H9 (cell line): Measurements from ENCODE around the gene MRM2. TPM values are rescaled to one million over a fixed set of nuclear protein-coding genes. Genes with fewer than 3 reads are reported as not detected.

Experiments used
- DNase-seq: peaks from one replicate; pipeline ENCODE4 v3.0.0-alpha.2; 2017
- H2AFZ ChIP-seq: one replicate; pipeline ENCODE4 v1.6.1; 2013; ENCODE audit warnings: mild to moderate bottlenecking, low read length, control low read depth, moderate library complexity
- H2AK5ac ChIP-seq: 2 replicates; pipeline ENCODE4 v1.6.1; 2013; ENCODE audit warnings: low read length, control low read depth, mixed read lengths; ENCODE audit not compliant: insufficient read length
- H2BK120ac ChIP-seq: one replicate; pipeline ENCODE4 v1.6.1; 2013; ENCODE audit warnings: low read depth, mild to moderate bottlenecking, low read length, control low read depth, inconsistent platforms; ENCODE audit not compliant: poor library complexity, severe bottlenecking
- H2BK12ac ChIP-seq: 2 replicates; pipeline ENCODE4 v1.6.1; 2013; ENCODE audit warnings: low read length, control low read depth, mixed read lengths, low read depth; ENCODE audit not compliant: insufficient read length
- H2BK15ac ChIP-seq: 2 replicates; pipeline ENCODE4 v1.6.1; 2013; ENCODE audit warnings: low read depth, low read length, control low read depth
- H2BK20ac ChIP-seq: one replicate; pipeline ENCODE4 v1.6.1; 2013; ENCODE audit warnings: low read depth, mild to moderate bottlenecking, low read length, control low read depth, inconsistent platforms; ENCODE audit not compliant: poor library complexity, severe bottlenecking
- H2BK5ac ChIP-seq: 2 replicates; pipeline ENCODE4 v1.6.1; 2013; ENCODE audit warnings: low read length, control low read depth, mixed read lengths; ENCODE audit not compliant: insufficient read length
- H3K14ac ChIP-seq: 2 replicates; pipeline ENCODE4 v1.6.1; 2013; ENCODE audit warnings: low read length, control low read depth; ENCODE audit not compliant: insufficient read depth
- H3K18ac ChIP-seq: 2 replicates; pipeline ENCODE4 v1.6.1; 2013; ENCODE audit warnings: low read depth, mild to moderate bottlenecking, mixed read lengths, low read length, control low read depth; ENCODE audit not compliant: insufficient read length
- H3K23ac ChIP-seq: 2 replicates; pipeline ENCODE4 v1.6.1; 2013; ENCODE audit warnings: low read length, control low read depth, mixed read lengths, low read depth; ENCODE audit not compliant: insufficient read length
- H3K23me2 ChIP-seq: 2 replicates; pipeline ENCODE4 v1.6.1; 2013; ENCODE audit warnings: low read depth, mild to moderate bottlenecking, mixed read lengths, low read length, control low read depth; ENCODE audit not compliant: insufficient read length, poor library complexity, severe bottlenecking
- H3K27ac ChIP-seq: 2 replicates; pipeline ENCODE4 v1.5.1; 2013; ENCODE audit warnings: low read length, control low read depth, mixed read lengths, low read depth; ENCODE audit not compliant: insufficient read length
- H3K27me3 ChIP-seq: 2 replicates; pipeline ENCODE4 v1.6.1; 2013; ENCODE audit warnings: low read length, control low read depth, inconsistent platforms; ENCODE audit not compliant: insufficient read depth
- H3K4ac ChIP-seq: 2 replicates; pipeline ENCODE4 v1.6.1; 2013; ENCODE audit warnings: low read depth, mild to moderate bottlenecking, control low read depth, inconsistent platforms, low read length, moderate library complexity
- H3K4me1 ChIP-seq: 2 replicates; pipeline ENCODE4 v1.6.1; 2013; ENCODE audit warnings: low read length, control low read depth, inconsistent platforms; ENCODE audit not compliant: insufficient read depth
- H3K4me2 ChIP-seq: 2 replicates; pipeline ENCODE4 v1.6.1; 2013; ENCODE audit warnings: low read length, control low read depth, mixed read lengths; ENCODE audit not compliant: insufficient read length, insufficient read depth
- H3K56ac ChIP-seq: 2 replicates; pipeline ENCODE4 v1.6.1; 2013; ENCODE audit warnings: low read depth, mild to moderate bottlenecking, mixed read lengths, low read length, control low read depth; ENCODE audit not compliant: insufficient read length
- H3K79me1 ChIP-seq: 2 replicates; pipeline ENCODE4 v1.6.1; 2013; ENCODE audit warnings: low read depth, mild to moderate bottlenecking, moderate library complexity, low read length, control low read depth, inconsistent platforms; ENCODE audit not compliant: insufficient read depth, poor library complexity, severe bottlenecking
- H3K79me2 ChIP-seq: 2 replicates; pipeline ENCODE4 v1.6.1; 2013; ENCODE audit warnings: low read length, control low read depth, inconsistent platforms; ENCODE audit not compliant: insufficient read depth
- H3K9ac ChIP-seq: 2 replicates; pipeline ENCODE4 v1.6.1; 2013; ENCODE audit warnings: low read length, control low read depth, mixed read lengths; ENCODE audit not compliant: insufficient read length; ENCODE audit errors: extremely low read depth
- H3K9me3 ChIP-seq: one replicate; pipeline ENCODE4 v1.6.1; 2013; ENCODE audit warnings: low read depth, low read length, inconsistent platforms; ENCODE audit not compliant: control insufficient read depth
- H3T11ph ChIP-seq: one replicate; pipeline ENCODE4 v1.6.1; 2013; ENCODE audit warnings: mild to moderate bottlenecking, low read length, control low read depth, inconsistent platforms
- H4K20me1 ChIP-seq: one replicate; pipeline ENCODE4 v1.6.1; 2013; ENCODE audit not compliant: control insufficient read depth, insufficient read length, insufficient read depth
- H4K5ac ChIP-seq: 2 replicates; pipeline ENCODE4 v1.6.1; 2013; ENCODE audit warnings: low read depth, mild to moderate bottlenecking, mixed read lengths, low read length, control low read depth; ENCODE audit not compliant: insufficient read length
- H4K8ac ChIP-seq: replicated peaks from 2 replicates; pipeline ENCODE4 v1.6.1; 2013; ENCODE audit warnings: low read length, control low read depth, mixed read lengths, low read depth; ENCODE audit not compliant: insufficient read length
- H4K91ac ChIP-seq: 2 replicates; pipeline ENCODE4 v1.6.1; 2013; ENCODE audit warnings: low read depth, mild to moderate bottlenecking, moderate library complexity, mixed read lengths, low read length, control low read depth; ENCODE audit not compliant: insufficient read length
- H3K27ac Mint-ChIP-seq, 3 experiments: 2 replicates in 2 of 3; 3 replicates in 1 of 3; pipeline ENCODE4 v1.8.0; 2020 to 2021; ENCODE audit warnings: mixed read lengths in 3 of 3, mild to moderate bottlenecking in 1 of 3, moderate library complexity in 1 of 3
- H3K27me3 Mint-ChIP-seq: 2 replicates; pipeline ENCODE4 v1.8.0; 2021; ENCODE audit warnings: low read depth, mild to moderate bottlenecking, moderate library complexity, mixed read lengths
- H3K36me3 Mint-ChIP-seq, 3 experiments: 2 replicates in 2 of 3; 3 replicates in 1 of 3; pipeline ENCODE4 v1.8.0; 2020 to 2021; ENCODE audit warnings: low read depth in 3 of 3, mixed read lengths in 3 of 3; ENCODE audit not compliant: insufficient read depth in 1 of 3
- H3K4me1 Mint-ChIP-seq, 2 experiments: 2 replicates each; pipeline ENCODE4 v1.8.0; 2020; ENCODE audit warnings: mixed read lengths in 2 of 2
- H3K4me3 Mint-ChIP-seq, 2 experiments: 2 replicates in 1 of 2; 3 replicates in 1 of 2; pipeline ENCODE4 v1.8.0; 2020 to 2021; ENCODE audit warnings: mild to moderate bottlenecking in 2 of 2, mixed read lengths in 2 of 2, moderate library complexity in 1 of 2
- H3K9me3 Mint-ChIP-seq, 2 experiments: 2 replicates in 1 of 2; 3 replicates in 1 of 2; pipeline ENCODE4 v1.8.0; 2020; ENCODE audit warnings: mild to moderate bottlenecking in 2 of 2, mixed read lengths in 2 of 2, moderate library complexity in 1 of 2
- CTCF ChIP-seq: fragments of 200-600 bp; sonication (generic); conservative IDR thresholded peaks from 3 replicates; pipeline ENCODE4 v1.8.0; 2021; ENCODE audit warnings: antibody characterized with exemption, mild to moderate bottlenecking
- WGBS: extraction: QIAGEN DNeasy Blood & Tissue Kit; methylation state at CpG from one replicate; pipeline ENCODE4 v1.1.7; 2013; ENCODE audit warnings: missing lambda C conversion rate, low lambda C conversion rate, mixed read lengths; ENCODE audit not compliant: insufficient read length; ENCODE audit errors: extremely low coverage; 5-methylcytosine and 5-hydroxymethylcytosine counted together
- total RNA-seq: library from RNA; stranded (reverse); gene quantifications from 2 replicates; pipeline ENCODE4 v1.2.1, GENCODE V29; 2021

The MRM2 gene
- total RNA-seq, 1 experiment from 2014 or later = 59.0 TPM

GRCh38 chr7:2212906-2213305 lies 29.1 kb downstream of the MRM2 start:
- H3K23me2 ChIP-seq = no peaks in the 10 kb centered on the region
- H2AK5ac ChIP-seq = no peak overlapping the region
- no peak overlapping the region for H4K8ac ChIP-seq
- Mint-ChIP-seq H3K4me3 (no peak overlapping the region), H3K9me3 (peaks cover 1 to 5% of the 10 kb centered on the region in 2 experiments; a peak in 3 of 5 replicates), H3K27ac (no peak overlapping the region), H3K27me3 (no peaks in the 10 kb centered on the region; the same call in 1 of the 2 replicates), H3K36me3 (peaks cover 59 to 84% (median 84%) of the 10 kb centered on the region in 3 experiments), H3K4me1 (no peaks in the 10 kb centered on the region)
- H2BK15ac ChIP-seq = no peak overlapping the region
- no peak overlapping the region for H2AFZ ChIP-seq
- no peak overlapping the region for H2BK20ac ChIP-seq
- no peak overlapping the region for H3K14ac ChIP-seq
- H3T11ph ChIP-seq = no peak overlapping the region
- H2BK12ac ChIP-seq = no peak overlapping the region
- H3K27ac ChIP-seq = no peak overlapping the region
- no peak overlapping the region for H3K9ac ChIP-seq
- no peaks in the 10 kb centered on the region for H3K79me2 ChIP-seq
- no peak for DNase-seq
- H2BK120ac ChIP-seq = no peak overlapping the region
- H4K91ac ChIP-seq = no peak overlapping the region
- no peaks in the 10 kb centered on the region for H3K4me1 ChIP-seq
- H2BK5ac ChIP-seq = no peak overlapping the region
- no peak for TF ChIP-seq CTCF
- no peak overlapping the region for H3K18ac ChIP-seq
- no peaks in the 10 kb centered on the region for H3K9me3 ChIP-seq
- no peaks in the 10 kb centered on the region for H3K27me3 ChIP-seq
- no peak overlapping the region for H3K4ac ChIP-seq
- H3K56ac ChIP-seq = no peak overlapping the region
- no peak overlapping the region for H3K23ac ChIP-seq
- H3K79me1 ChIP-seq = no peaks in the 10 kb centered on the region
- no peak overlapping the region for H3K4me2 ChIP-seq
- WGBS = no CpG with 5 or more reads among the region's 10 CpGs
- no peak overlapping the region for H4K5ac ChIP-seq
- H4K20me1 ChIP-seq = no peaks in the 10 kb centered on the region
